Transverse colon (tissue), 4 donors: ENCODE measurements around the gene OR2V2.

Source experiments
- CTCF ChIP-seq, 5 experiments: fragments of 200-600 bp in 3 of 5; fragments of 450-650 bp in 2 of 5; sonication (generic) in 3 of 5; IDR thresholded peaks; 1 replicate in 2 of 5; 2 replicates in 3 of 5; pipeline ENCODE4 v1.5.1; 2016 to 2017; ENCODE audit warnings: antibody characterized with exemption in 5 of 5, inconsistent platforms in 3 of 5, mild to moderate bottlenecking in 2 of 5, moderate library complexity in 1 of 5
- EP300 ChIP-seq: sonication (generic); formaldehyde crosslinking; IDR thresholded peaks from one replicate; pipeline ENCODE4 v1.6.1; 2017; ENCODE audit warnings: antibody characterized with exemption, low read depth
- POLR2A ChIP-seq: fragments of 450-650 bp; IDR thresholded peaks from one replicate; pipeline ENCODE4 v1.6.1; 2016; ENCODE audit warnings: antibody characterized with exemption, mild to moderate bottlenecking, moderate library complexity
- POLR2AphosphoS5 ChIP-seq, 3 donors: sonication (generic); formaldehyde crosslinking; IDR thresholded peaks; one replicate each; pipeline ENCODE4 v1.6.1; 2016; ENCODE audit warnings: antibody characterized with exemption in 3 of 3

- TF ChIP-seq POLR2A = no peak
- no peak for TF ChIP-seq EP300
- TF ChIP-seq CTCF (IDR thresholded peaks at IDR 0.05) = no peak
- TF ChIP-seq POLR2AphosphoS5 (IDR thresholded peaks at IDR 0.05) = no peak
Measured at GRCh38 chr5:181107699-181108098, 39.7 kb upstream of the OR2V2 start.
